Gastroesophageal sphincter (tissue), 3 donors: ENCODE data around the gene ZBP1.

ENCODE experiments used
- POLR2A ChIP-seq, 2 donors: fragments of 450-650 bp; IDR thresholded peaks; one replicate each; pipeline ENCODE4 v1.6.1; 2017; ENCODE audit warnings: antibody characterized with exemption in 2 of 2, mild to moderate bottlenecking in 2 of 2, moderate library complexity in 1 of 2
- TF ChIP-seq, protein P1 (sequence below), 4 experiments: fragments of 200-600 bp in 2 of 4; fragments of 450-650 bp in 2 of 4; sonication (generic) in 1 of 4; IDR thresholded peaks; one replicate each; pipeline ENCODE4 v1.5.1; 2017 to 2019; ENCODE audit warnings: antibody characterized with exemption in 4 of 4, mild to moderate bottlenecking in 2 of 4, moderate library complexity in 2 of 4

DNA sequence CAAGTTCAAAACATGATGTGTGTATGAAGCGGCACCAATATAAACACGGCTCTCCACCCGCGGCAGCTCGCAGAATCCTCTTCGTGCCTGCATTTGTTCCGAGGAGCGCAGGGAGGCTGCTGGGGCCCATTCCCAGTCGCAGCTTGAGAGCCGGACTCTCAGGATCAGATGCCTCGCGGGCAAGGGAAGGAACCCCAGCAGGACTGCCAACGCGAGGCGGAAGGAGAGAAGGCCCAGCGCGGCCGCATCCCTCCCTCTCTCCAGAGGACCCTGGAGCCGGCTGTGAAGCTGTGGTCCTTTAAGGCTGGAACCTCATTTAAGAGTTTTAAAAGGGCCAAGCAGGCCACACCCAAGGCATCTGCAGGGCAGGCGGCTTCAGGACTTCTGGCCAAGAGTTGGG, 44.2 kb upstream of the ZBP1 start:
- TF ChIP-seq, protein P1, sequence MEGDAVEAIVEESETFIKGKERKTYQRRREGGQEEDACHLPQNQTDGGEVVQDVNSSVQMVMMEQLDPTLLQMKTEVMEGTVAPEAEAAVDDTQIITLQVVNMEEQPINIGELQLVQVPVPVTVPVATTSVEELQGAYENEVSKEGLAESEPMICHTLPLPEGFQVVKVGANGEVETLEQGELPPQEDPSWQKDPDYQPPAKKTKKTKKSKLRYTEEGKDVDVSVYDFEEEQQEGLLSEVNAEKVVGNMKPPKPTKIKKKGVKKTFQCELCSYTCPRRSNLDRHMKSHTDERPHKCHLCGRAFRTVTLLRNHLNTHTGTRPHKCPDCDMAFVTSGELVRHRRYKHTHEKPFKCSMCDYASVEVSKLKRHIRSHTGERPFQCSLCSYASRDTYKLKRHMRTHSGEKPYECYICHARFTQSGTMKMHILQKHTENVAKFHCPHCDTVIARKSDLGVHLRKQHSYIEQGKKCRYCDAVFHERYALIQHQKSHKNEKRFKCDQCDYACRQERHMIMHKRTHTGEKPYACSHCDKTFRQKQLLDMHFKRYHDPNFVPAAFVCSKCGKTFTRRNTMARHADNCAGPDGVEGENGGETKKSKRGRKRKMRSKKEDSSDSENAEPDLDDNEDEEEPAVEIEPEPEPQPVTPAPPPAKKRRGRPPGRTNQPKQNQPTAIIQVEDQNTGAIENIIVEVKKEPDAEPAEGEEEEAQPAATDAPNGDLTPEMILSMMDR (IDR thresholded peaks at IDR 0.05), result no peak
- TF ChIP-seq POLR2A (IDR thresholded peaks at IDR 0.05), result no peak
